ENCODE data around the gene PPFIBP1. TPM values are rescaled to one million over a fixed set of nuclear protein-coding genes. Genes with fewer than 3 reads are reported as not detected.

Gene PPFIBP1
- total RNA-seq, 1 donor from 2014 or later = 84.1 TPM

- no peak for DNase-seq (ENCODE audit: extremely low spot score, unreplicated experiment)
- Mint-ChIP-seq H3K9me3 (ENCODE audit: unreplicated experiment) (no peaks in the 10 kb centered on the region), H3K27me3 (ENCODE audit: unreplicated experiment) (no peaks in the 10 kb centered on the region), H3K4me3 (ENCODE audit: unreplicated experiment) (peak overlapping the region; percentile 17), H3K4me1 (ENCODE audit: unreplicated experiment) (peaks cover 70% of the 10 kb centered on the region), H3K27ac (ENCODE audit: unreplicated experiment) (peak overlapping the region; percentile 92), H3K36me3 (ENCODE audit: unreplicated experiment) (peaks cover 3% of the 10 kb centered on the region)
- TF ChIP-seq CTCF (IDR thresholded peaks at IDR 0.05) = no peak
Observed at GRCh38 chr12:27554421-27555186, 30.6 kb downstream of the PPFIBP1 start.

GRCh38 chr12:27555361-27555760 is 31.4 kb downstream of the PPFIBP1 start:
- Mint-ChIP-seq H3K4me3 (ENCODE audit: unreplicated experiment) (no peak overlapping the region), H3K36me3 (ENCODE audit: unreplicated experiment) (peaks cover 3% of the 10 kb centered on the region), H3K27me3 (ENCODE audit: unreplicated experiment) (no peaks in the 10 kb centered on the region), H3K27ac (ENCODE audit: unreplicated experiment) (peak overlapping the region; percentile 92), H3K9me3 (ENCODE audit: unreplicated experiment) (no peaks in the 10 kb centered on the region), H3K4me1 (ENCODE audit: unreplicated experiment) (peaks cover 68% of the 10 kb centered on the region)
- DNase-seq (ENCODE audit: extremely low spot score, unreplicated experiment) = no peak
- no peak for TF ChIP-seq CTCF (IDR thresholded peaks at IDR 0.05)

- H3K9me3 Mint-ChIP-seq (ENCODE audit: unreplicated experiment) = no peaks in the 10 kb centered on the region
- H3K36me3 Mint-ChIP-seq (ENCODE audit: unreplicated experiment) = peaks cover 3% of the 10 kb centered on the region
- no peaks in the 10 kb centered on the region for H3K27me3 Mint-ChIP-seq (ENCODE audit: unreplicated experiment)
- H3K27ac Mint-ChIP-seq (ENCODE audit: unreplicated experiment) = peak overlapping the region; percentile 92
- peaks cover 73% of the 10 kb centered on the region for H3K4me1 Mint-ChIP-seq (ENCODE audit: unreplicated experiment)
- DNase-seq (ENCODE audit: extremely low spot score, unreplicated experiment) = no peak
- no peak overlapping the region for H3K4me3 Mint-ChIP-seq (ENCODE audit: unreplicated experiment)
- TF ChIP-seq CTCF (IDR thresholded peaks at IDR 0.05) = no peak
Observed at GRCh38 chr12:27555925-27556778, 32.1 kb downstream of the PPFIBP1 start.

- no peak for TF ChIP-seq CTCF (IDR thresholded peaks at IDR 0.05)
- DNase-seq (ENCODE audit: extremely low spot score, unreplicated experiment) = no peak
- no peaks in the 10 kb centered on the region for H3K36me3 Mint-ChIP-seq (ENCODE audit: unreplicated experiment)
- no peaks in the 10 kb centered on the region for H3K9me3 Mint-ChIP-seq (ENCODE audit: unreplicated experiment)
- H3K27me3 Mint-ChIP-seq (ENCODE audit: unreplicated experiment) = no peaks in the 10 kb centered on the region
- no peak overlapping the region for H3K4me3 Mint-ChIP-seq (ENCODE audit: unreplicated experiment)
- peaks cover 62% of the 10 kb centered on the region for H3K4me1 Mint-ChIP-seq (ENCODE audit: unreplicated experiment)
- H3K27ac Mint-ChIP-seq (ENCODE audit: unreplicated experiment) = peak overlapping the region; percentile 74
Observed at GRCh38 chr12:27560126-27560525, 36.1 kb downstream of the PPFIBP1 start.
